IMR-90 (cell line): ENCODE data around the gene SNX33.

Experiments
- BHLHE40 ChIP-seq: fragments of 150-350 bp; IDR thresholded peaks from 2 replicates; pipeline ENCODE4 v1.6.1; 2016; ENCODE audit warnings: mild to moderate bottlenecking, low read depth, low read length
- CEBPB ChIP-seq: IDR thresholded peaks from 2 replicates; pipeline ENCODE4 v1.6.1; 2012; ENCODE audit warnings: low read depth, low read length, improper control_type of control experiment
- CTCF ChIP-seq: conservative IDR thresholded peaks from 2 replicates; pipeline ENCODE4 v1.5.1; 2012; ENCODE audit warnings: mild to moderate bottlenecking, low read depth, low read length, improper control_type of control experiment
- ELK1 ChIP-seq: fragments of 150-350 bp; IDR thresholded peaks from 2 replicates; pipeline ENCODE4 v1.6.1; 2016; ENCODE audit warnings: low read depth, mild to moderate bottlenecking, low read length, moderate library complexity, borderline replicate concordance
- FOS ChIP-seq: fragments of 150-350 bp; IDR thresholded peaks from 2 replicates; pipeline ENCODE4 v1.6.1; 2016; ENCODE audit warnings: low read depth, low read length
- MAFK ChIP-seq: IDR thresholded peaks from 2 replicates; pipeline ENCODE4 v1.6.1; 2012; ENCODE audit warnings: low read depth, low read length, improper control_type of control experiment
- MAZ ChIP-seq: IDR thresholded peaks from 2 replicates; pipeline ENCODE4 v1.6.1; 2012; ENCODE audit warnings: low read depth, mild to moderate bottlenecking, low read length, improper control_type of control experiment, moderate library complexity, borderline replicate concordance
- MXI1 ChIP-seq: IDR thresholded peaks from 2 replicates; pipeline ENCODE4 v1.6.1; 2012; ENCODE audit warnings: low read depth, mild to moderate bottlenecking, low read length, moderate library complexity, borderline replicate concordance
- NFE2L2 ChIP-seq: fragments of 150-350 bp; IDR thresholded peaks from 2 replicates; pipeline ENCODE4 v1.6.1; 2016; ENCODE audit warnings: low read depth, mild to moderate bottlenecking, low read length
- POLR2A ChIP-seq: IDR thresholded peaks from 2 replicates; pipeline ENCODE4 v1.6.1; 2012; ENCODE audit warnings: mild to moderate bottlenecking, low read depth, low read length
- RAD21 ChIP-seq: IDR thresholded peaks from 2 replicates; pipeline ENCODE4 v1.6.1; 2012; ENCODE audit warnings: low read length, improper control_type of control experiment
- RFX5 ChIP-seq: IDR thresholded peaks from 2 replicates; pipeline ENCODE4 v1.8.0; 2012; ENCODE audit warnings: low read depth, mild to moderate bottlenecking, low read length, moderate library complexity
- SMC3 ChIP-seq: fragments of 150-350 bp; IDR thresholded peaks from 2 replicates; pipeline ENCODE4 v1.6.1; 2016; ENCODE audit warnings: low read depth, mild to moderate bottlenecking, antibody characterized with exemption, low read length, moderate library complexity
- USF2 ChIP-seq: fragments of 150-350 bp; IDR thresholded peaks from 2 replicates; pipeline ENCODE4 v1.6.1; 2017; ENCODE audit warnings: mild to moderate bottlenecking, antibody characterized with exemption, low read length, low read depth

- TF ChIP-seq CTCF (no peak), RFX5 (no peak), POLR2A (no peak), MAFK (no peak), RAD21 (no peak), ELK1 (no peak), SMC3 (no peak), BHLHE40 (no peak), USF2 (no peak), FOS (no peak), MAZ (no peak), MXI1 (no peak), CEBPB (no peak), NFE2L2 (no peak)
These were observed 48.1 kb downstream of the SNX33 start for GRCh38 chr15:75695634-75696310.
